ENCODE measurements around the gene WDR83.

The WDR83 gene

GRCh38 chr19:12715929-12716328 lies 49.3 kb downstream of the WDR83 start:
- DNase-seq (ENCODE audit: low read depth in 2 of 2): no peak

DNA sequence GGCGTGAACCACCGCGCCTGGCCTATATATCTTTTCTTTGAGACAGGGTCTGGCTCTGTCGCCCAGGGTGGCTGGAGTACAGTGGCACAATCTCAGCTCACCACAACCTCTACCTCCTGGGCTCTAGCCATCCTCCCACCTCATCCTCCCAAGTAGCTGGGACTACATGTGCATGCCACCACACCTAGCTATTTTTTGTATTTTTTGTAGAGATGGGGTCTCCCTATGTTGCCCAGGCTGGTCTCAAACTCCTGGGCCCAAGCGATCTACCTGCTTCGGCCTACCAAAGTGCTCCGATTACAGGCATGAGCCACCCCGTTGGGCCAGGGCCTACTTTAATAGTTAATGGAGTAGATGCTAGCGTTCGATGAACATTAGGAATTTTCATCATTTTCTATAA lies 53.7 kb downstream of the WDR83 start:
- DNase-seq (ENCODE audit: low read depth in 2 of 2): no peak

- no peak for DNase-seq (ENCODE audit: low read depth in 2 of 2)
These were observed 54.4 kb downstream of the WDR83 start for GRCh38 chr19:12720851-12721655.

DNA sequence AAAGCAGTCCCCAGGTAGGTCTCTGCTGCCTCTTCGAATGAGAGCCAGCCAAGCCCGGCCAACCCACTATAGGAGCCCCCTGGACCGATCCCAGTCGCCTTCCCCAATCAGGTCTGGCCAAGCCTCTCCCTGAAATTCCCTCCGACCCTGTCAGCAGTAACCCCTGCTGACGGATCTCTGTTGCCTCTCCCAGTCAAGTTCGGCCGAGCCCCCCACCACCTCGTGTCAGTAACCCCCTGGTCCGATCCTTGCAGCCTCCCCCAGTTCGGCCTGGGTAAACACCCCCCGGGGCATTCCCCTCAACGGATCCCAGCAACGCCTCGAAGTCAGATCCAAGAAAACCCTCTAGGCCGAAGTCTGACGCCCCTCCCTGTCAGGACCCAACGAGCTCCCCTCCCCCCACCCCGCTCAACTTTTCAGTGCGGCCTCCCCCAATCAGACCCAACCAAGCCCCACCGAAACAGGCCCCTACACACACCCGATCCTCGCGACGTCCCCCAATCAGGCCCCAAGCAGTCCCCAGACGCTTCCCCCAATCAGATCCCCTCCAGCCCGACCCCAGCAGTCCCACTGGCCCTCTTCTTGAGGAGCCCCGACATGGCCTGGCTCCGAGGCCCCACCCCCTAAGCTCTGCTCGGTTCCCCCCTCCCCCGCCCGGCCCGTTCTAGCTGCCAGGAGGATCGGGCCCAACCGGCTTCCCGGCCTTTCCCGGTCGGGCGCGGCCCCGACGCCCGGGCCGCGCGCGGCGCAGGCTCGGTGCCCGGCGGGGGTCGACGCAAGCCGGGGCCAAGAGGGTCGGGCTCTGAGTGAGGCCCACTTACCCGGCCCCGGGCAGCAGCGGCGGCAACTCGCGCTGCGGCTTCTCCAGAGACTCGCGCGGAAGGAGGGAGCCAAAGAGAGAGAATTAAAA lies 55.3 kb downstream of the WDR83 start:
- peak in 1 of 2 donors; percentile 47 for DNase-seq (ENCODE audit: low read depth in 2 of 2)

DNA sequence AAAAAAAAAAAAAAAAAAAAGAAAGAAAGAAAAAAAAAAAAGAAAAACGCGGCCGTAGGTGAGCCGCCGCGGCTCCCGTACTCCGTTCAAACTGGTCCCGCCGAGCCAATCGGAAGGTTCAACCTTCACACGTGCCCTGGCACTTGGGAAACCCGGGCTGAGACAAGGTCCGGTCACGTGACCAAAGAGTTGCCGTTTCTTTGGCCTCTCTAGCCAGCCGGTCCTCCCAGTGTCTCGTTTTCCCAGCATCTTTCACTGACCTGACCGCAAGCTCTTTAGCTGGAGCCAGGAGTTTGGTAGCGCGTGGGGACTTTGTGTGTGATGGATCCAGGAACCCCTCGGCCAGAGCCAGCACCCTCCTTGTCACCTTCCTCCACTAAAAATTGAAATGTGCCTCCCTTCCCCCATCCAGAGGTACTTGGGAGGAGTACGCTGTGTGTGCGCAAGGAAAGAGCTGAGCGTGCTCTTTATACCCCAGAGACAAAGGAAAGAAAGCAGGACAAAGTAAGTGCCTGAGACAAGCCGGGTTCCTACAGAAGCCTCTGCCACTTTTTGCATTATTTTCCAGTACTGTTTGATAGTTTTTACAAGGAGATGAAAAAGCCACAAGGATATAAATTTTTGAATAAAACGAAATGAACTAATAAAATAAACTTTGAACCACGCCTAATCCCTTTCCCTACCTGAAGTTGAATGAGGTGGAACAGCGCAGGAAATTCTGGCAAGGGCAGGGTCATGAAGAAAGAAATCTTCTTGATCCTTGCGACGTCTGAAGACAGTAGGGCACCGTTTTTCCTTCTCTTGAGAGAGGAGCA lies 56.2 kb downstream of the WDR83 start:
- DNase-seq (ENCODE audit: low read depth in 2 of 2): peak; percentile 79 to 85

- DNase-seq (ENCODE audit: low read depth in 2 of 2): no peak
These were observed 56.7 kb downstream of the WDR83 start for GRCh38 chr19:12723381-12723640.

DNA sequence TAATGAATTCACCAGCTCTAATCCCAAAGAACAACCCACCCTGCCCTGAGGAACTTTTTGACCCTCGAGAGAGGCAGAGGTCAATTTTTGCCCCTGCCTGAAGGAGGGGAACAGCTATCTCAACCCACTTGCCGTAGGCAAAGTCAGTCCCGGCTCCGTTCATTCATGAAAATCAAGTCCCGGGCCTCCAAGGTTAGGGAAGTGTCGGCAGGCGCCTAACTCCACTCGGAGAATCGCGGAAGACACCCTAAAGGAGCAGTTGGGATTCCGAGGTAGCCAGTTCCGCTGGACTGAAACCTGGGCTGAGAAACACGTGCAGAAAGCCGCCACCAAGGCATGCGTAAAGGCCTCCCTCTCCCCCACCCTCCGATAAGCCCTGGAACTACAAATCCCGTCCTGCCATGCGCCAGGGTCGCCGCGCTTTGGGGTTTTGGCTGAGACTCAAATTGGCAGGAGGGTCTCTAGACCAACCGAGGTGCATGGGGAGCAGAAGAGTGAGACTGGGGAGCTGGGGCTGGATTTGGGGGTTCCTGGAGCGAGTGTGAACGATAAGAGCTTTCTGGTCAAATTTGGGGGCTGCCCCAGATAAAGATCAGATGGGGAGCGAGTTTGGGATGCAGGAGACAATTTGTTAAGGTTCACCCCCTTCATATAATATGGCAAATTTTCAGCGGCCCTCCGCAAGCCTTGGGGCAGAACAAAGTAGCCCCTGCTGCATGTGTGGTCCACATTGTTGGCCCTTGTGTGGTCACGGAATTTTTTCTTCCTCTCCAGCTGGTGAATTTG lies 57.2 kb downstream of the WDR83 start, which contains the start of gene TNPO2:
Gene TNPO2 (minus strand): TSS at position 292 of the 786 bp plus-strand sequence. CDS start 2,955 bp downstream, outside the sequence.
- DNase-seq (ENCODE audit: low read depth in 2 of 2): peak; percentile 57 to 67

Data from stimulated activated CD4-positive, alpha-beta T cell treated with anti-CD3 and anti-CD28 coated beads, Interleukin-1b, Interleukin-23, amount 100 ng/mL, for 4 hours (primary cell).